ENCODE data around the gene SYTL3.

DNA sequence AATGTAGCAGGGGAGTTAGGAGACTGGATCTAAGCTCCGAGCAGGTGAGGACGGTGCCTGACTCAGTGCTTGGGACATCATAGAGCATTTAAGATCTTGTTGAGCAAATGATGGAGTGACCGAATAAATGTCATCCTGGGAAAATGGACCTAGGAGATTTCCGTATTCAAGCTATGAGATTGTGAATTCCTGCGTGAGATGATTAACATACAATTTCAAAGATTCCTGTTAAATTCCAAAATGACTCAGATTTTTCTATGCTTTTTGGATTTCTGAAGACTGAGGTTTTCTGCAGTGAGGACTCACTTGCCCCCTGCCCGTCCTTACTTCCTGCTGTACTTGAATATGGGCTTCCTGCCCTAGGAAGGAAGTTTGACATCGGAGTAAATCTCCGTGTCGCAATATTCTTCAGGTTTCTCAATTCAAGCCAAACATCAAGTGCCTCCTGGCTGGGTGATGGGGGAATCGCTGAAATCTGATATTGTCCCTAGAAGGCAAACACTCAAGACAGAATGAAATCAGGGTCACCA is 5.2 kb downstream of the SYTL3 start:
- TF ChIP-seq, protein P1, sequence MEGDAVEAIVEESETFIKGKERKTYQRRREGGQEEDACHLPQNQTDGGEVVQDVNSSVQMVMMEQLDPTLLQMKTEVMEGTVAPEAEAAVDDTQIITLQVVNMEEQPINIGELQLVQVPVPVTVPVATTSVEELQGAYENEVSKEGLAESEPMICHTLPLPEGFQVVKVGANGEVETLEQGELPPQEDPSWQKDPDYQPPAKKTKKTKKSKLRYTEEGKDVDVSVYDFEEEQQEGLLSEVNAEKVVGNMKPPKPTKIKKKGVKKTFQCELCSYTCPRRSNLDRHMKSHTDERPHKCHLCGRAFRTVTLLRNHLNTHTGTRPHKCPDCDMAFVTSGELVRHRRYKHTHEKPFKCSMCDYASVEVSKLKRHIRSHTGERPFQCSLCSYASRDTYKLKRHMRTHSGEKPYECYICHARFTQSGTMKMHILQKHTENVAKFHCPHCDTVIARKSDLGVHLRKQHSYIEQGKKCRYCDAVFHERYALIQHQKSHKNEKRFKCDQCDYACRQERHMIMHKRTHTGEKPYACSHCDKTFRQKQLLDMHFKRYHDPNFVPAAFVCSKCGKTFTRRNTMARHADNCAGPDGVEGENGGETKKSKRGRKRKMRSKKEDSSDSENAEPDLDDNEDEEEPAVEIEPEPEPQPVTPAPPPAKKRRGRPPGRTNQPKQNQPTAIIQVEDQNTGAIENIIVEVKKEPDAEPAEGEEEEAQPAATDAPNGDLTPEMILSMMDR (IDR thresholded peaks at IDR 0.05): no peak
- TF ChIP-seq EP300 (IDR thresholded peaks at IDR 0.05): no peak
